ENCODE results near the gene FXYD6. TPM values are rescaled to one million over a fixed set of nuclear protein-coding genes. Genes with fewer than 3 reads are reported as not detected.

The FXYD6 gene
- total RNA-seq, 1 donor from 2014 or later: 0.99 TPM

DNA sequence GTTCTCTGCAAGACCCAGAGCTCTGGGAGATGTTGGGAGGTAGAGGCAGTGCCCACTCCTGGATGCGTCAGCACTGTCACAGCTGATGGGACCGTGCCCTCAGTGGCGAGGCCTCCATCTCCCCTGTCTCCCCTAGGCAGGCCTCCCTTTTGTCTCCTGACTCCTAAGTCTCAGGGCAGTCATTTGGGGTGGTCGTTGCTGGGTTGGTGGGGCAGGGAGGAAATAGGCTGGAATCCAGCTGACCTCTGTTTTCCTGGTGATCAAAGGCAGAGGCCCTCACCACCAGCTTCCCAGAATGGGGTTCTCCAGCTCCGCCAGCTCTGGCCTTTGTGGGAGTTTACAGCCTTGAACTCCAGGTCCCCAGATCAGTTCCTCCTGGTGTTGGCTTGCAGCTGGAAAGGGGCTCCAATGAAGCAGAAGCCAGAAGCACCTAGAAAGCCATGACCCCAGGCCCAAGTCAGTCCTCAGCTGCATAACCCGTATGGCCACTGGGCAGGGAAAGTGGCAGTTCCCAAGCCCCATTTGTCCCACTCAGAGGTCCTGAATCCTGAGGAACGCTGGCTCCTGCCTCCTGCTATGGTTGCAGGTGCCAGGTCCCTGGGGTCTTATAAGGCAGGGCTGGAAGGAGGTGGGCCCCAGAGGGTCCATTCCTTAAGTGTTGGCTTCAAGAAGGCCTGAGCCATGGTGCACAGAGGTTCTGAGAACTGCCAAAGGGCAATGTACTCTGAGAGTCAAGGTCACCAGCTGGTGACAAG is 44.6 kb downstream of the FXYD6 start:
- H3K4me3 Mint-ChIP-seq (ENCODE audit: unreplicated experiment): no peak overlapping the region

DNA sequence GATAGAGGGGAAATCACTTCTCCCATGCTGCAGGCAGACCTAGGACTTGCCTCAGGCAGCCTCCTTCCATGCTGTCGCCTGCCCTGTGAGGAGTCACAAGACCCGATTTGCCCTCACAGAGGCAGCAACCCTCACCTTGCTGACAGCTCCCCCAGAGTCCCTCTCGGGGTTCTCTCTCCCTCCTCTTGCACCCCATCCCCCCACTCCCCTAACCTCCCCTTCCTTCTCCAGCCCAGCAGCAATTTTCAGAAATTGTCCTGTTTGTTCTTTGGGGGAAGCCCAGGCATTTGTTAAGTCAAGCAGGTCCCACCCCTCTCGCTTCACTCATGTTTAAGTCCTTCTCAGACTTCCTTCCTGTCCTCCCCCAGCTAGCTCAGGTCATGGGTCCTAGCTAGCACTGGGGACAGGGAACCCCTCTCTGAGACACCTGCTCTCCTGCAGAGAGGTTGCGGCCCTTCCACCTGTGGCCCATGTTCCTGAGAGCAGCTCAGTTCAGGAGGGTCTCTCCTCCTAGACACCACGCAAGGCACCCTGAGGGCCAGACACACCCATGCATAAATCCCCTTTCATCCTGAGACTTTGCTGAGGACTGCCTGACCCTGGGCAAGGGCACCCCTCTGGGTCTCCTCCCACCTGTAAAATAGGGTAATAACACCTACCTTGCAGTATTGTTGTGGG is 45.6 kb downstream of the FXYD6 start:
- H3K27me3 Mint-ChIP-seq (ENCODE audit: unreplicated experiment): peaks cover 6% of the 10 kb centered on the region
- no peak overlapping the region for H3K27ac Mint-ChIP-seq (ENCODE audit: unreplicated experiment)
- H3K9me3 Mint-ChIP-seq (ENCODE audit: unreplicated experiment): no peaks in the 10 kb centered on the region
- H3K36me3 Mint-ChIP-seq (ENCODE audit: unreplicated experiment): no peaks in the 10 kb centered on the region
- TF ChIP-seq, protein P1, sequence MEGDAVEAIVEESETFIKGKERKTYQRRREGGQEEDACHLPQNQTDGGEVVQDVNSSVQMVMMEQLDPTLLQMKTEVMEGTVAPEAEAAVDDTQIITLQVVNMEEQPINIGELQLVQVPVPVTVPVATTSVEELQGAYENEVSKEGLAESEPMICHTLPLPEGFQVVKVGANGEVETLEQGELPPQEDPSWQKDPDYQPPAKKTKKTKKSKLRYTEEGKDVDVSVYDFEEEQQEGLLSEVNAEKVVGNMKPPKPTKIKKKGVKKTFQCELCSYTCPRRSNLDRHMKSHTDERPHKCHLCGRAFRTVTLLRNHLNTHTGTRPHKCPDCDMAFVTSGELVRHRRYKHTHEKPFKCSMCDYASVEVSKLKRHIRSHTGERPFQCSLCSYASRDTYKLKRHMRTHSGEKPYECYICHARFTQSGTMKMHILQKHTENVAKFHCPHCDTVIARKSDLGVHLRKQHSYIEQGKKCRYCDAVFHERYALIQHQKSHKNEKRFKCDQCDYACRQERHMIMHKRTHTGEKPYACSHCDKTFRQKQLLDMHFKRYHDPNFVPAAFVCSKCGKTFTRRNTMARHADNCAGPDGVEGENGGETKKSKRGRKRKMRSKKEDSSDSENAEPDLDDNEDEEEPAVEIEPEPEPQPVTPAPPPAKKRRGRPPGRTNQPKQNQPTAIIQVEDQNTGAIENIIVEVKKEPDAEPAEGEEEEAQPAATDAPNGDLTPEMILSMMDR (IDR thresholded peaks at IDR 0.05): no peak
- no peak for DNase-seq (ENCODE audit: extremely low spot score, unreplicated experiment)
- no peak overlapping the region for H3K4me3 Mint-ChIP-seq (ENCODE audit: unreplicated experiment)
- peaks cover 2% of the 10 kb centered on the region for H3K4me1 Mint-ChIP-seq (ENCODE audit: unreplicated experiment)

More for the DNA sequence above, 44.6 kb downstream of the FXYD6 start:
- no peaks in the 10 kb centered on the region for H3K36me3 Mint-ChIP-seq (ENCODE audit: unreplicated experiment)
- DNase-seq (ENCODE audit: extremely low spot score, unreplicated experiment): no peak
- peaks cover 6% of the 10 kb centered on the region for H3K27me3 Mint-ChIP-seq (ENCODE audit: unreplicated experiment)
- peaks cover 2% of the 10 kb centered on the region for H3K4me1 Mint-ChIP-seq (ENCODE audit: unreplicated experiment)
- no peak overlapping the region for H3K27ac Mint-ChIP-seq (ENCODE audit: unreplicated experiment)
- TF ChIP-seq, protein P1 (IDR thresholded peaks at IDR 0.05): no peak
- H3K9me3 Mint-ChIP-seq (ENCODE audit: unreplicated experiment): no peaks in the 10 kb centered on the region

DNA sequence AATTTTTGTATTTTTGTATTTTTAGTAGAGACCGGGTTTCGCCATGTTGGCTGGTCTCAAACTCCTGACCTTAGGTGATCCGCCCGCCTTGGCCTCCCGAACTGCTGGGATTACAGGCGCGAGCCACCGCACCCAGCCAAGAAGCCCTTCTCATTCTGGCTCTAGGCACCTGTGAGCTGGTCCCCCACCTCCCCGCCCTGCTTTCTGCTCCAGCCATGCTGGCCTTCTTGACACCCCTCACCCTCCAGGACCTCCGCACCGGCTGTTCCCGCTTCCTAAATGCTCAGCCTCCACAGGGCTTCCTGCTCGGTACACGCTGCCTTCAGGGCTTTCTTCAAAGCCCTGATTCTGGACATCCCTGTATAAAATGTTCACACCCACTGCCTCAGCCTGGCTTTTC is 46.4 kb downstream of the FXYD6 start:
- TF ChIP-seq, protein P1 (IDR thresholded peaks at IDR 0.05): no peak
- no peak overlapping the region for H3K27ac Mint-ChIP-seq (ENCODE audit: unreplicated experiment)
- H3K4me3 Mint-ChIP-seq (ENCODE audit: unreplicated experiment): no peak overlapping the region
- no peak for DNase-seq (ENCODE audit: extremely low spot score, unreplicated experiment)
- no peaks in the 10 kb centered on the region for H3K9me3 Mint-ChIP-seq (ENCODE audit: unreplicated experiment)
- no peaks in the 10 kb centered on the region for H3K36me3 Mint-ChIP-seq (ENCODE audit: unreplicated experiment)
- peaks cover 6% of the 10 kb centered on the region for H3K27me3 Mint-ChIP-seq (ENCODE audit: unreplicated experiment)
- H3K4me1 Mint-ChIP-seq (ENCODE audit: unreplicated experiment): peaks cover 2% of the 10 kb centered on the region

- Mint-ChIP-seq H3K4me3 (ENCODE audit: unreplicated experiment) (no peak overlapping the region), H3K9me3 (ENCODE audit: unreplicated experiment) (no peaks in the 10 kb centered on the region), H3K27me3 (ENCODE audit: unreplicated experiment) (peaks cover 6% of the 10 kb centered on the region), H3K4me1 (ENCODE audit: unreplicated experiment) (peaks cover 2% of the 10 kb centered on the region), H3K36me3 (ENCODE audit: unreplicated experiment) (no peaks in the 10 kb centered on the region), H3K27ac (ENCODE audit: unreplicated experiment) (no peak overlapping the region)
- TF ChIP-seq, protein P1 (IDR thresholded peaks at IDR 0.05): no peak
- no peak for DNase-seq (ENCODE audit: extremely low spot score, unreplicated experiment)
These were observed 47.1 kb downstream of the FXYD6 start for GRCh38 chr11:117829369-117829725.

- Mint-ChIP-seq H3K9me3 (ENCODE audit: unreplicated experiment) (no peaks in the 10 kb centered on the region), H3K36me3 (ENCODE audit: unreplicated experiment) (no peaks in the 10 kb centered on the region), H3K4me1 (ENCODE audit: unreplicated experiment) (peaks cover 2% of the 10 kb centered on the region), H3K27ac (ENCODE audit: unreplicated experiment) (no peak overlapping the region), H3K27me3 (ENCODE audit: unreplicated experiment) (peaks cover 5% of the 10 kb centered on the region), H3K4me3 (ENCODE audit: unreplicated experiment) (no peak overlapping the region)
- no peak for DNase-seq (ENCODE audit: extremely low spot score, unreplicated experiment)
- TF ChIP-seq, protein P1 (IDR thresholded peaks at IDR 0.05): no peak
These were observed 47.7 kb downstream of the FXYD6 start for GRCh38 chr11:117828611-117829368.
